ENCODE measurements around the gene RGS17. TPM values are rescaled to one million over a fixed set of nuclear protein-coding genes. Genes with fewer than 3 reads are reported as not detected.

The RGS17 gene
- total RNA-seq, 6 experiments from 2014 or later = not detected

DNA sequence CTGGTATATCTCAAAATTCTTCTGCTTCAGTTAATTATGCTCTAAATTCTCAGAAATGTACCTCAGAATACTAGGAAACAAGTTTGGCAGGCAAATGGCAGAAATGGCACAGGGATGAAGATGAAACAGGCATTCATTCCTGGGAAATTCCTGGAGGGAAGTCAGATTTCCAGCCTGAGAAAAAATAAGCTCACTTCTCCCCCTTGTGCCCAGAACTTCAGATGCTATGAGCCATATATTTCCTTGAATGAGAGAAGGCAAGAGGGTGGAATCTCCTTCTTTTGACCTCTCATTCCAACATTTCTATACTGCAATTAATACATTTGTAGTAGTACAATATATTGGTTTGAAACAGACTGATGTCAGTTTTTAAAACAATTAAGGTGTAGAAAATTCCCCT is 22.8 kb downstream of the RGS17 start:
- intact Hi-C loops (cut with DNase I) = no loop called here
- ATAC-seq (no peak), DNase-seq (no peak)
- no peaks in the 10 kb centered on the region for H3K27me3 ChIP-seq
- TF ChIP-seq, protein P1, sequence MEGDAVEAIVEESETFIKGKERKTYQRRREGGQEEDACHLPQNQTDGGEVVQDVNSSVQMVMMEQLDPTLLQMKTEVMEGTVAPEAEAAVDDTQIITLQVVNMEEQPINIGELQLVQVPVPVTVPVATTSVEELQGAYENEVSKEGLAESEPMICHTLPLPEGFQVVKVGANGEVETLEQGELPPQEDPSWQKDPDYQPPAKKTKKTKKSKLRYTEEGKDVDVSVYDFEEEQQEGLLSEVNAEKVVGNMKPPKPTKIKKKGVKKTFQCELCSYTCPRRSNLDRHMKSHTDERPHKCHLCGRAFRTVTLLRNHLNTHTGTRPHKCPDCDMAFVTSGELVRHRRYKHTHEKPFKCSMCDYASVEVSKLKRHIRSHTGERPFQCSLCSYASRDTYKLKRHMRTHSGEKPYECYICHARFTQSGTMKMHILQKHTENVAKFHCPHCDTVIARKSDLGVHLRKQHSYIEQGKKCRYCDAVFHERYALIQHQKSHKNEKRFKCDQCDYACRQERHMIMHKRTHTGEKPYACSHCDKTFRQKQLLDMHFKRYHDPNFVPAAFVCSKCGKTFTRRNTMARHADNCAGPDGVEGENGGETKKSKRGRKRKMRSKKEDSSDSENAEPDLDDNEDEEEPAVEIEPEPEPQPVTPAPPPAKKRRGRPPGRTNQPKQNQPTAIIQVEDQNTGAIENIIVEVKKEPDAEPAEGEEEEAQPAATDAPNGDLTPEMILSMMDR (IDR thresholded peaks at IDR 0.05) = no peak
- no peak for TF ChIP-seq POLR2A (IDR thresholded peaks at IDR 0.05)
- no peaks in the 10 kb centered on the region for H3K4me1 ChIP-seq
- no peaks in the 10 kb centered on the region for H3K9me3 ChIP-seq
- no peak overlapping the region for H3K4me3 ChIP-seq
- no peaks in the 10 kb centered on the region for H3K36me3 ChIP-seq
- no peak overlapping the region for H3K27ac ChIP-seq

DNA sequence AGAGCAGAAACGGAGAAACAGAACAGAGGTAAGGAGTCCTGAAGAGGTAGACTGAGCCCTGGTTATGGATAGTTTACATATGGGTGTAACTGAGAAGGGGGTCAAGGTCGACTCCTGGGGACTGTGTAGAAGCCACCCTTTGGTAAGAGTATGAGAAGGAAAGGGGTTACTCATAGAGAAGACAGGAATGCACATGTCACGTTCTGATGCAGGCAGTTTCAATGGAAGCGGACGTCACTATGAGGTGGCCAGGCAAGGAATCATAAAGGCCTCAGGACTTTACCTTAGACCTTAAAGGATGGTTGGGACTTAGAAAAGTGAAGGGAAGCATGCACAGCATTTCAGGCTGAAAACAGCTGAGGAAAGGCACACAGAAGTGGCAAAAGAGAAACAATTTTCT is 25.1 kb downstream of the RGS17 start:
- intact Hi-C loops (cut with DNase I) = no loop called here
- no peak for ATAC-seq
- H3K27ac ChIP-seq = no peak overlapping the region
- H3K9me3 ChIP-seq = no peaks in the 10 kb centered on the region
- TF ChIP-seq, protein P1 (IDR thresholded peaks at IDR 0.05) = no peak
- TF ChIP-seq POLR2A (IDR thresholded peaks at IDR 0.05) = no peak
- no peaks in the 10 kb centered on the region for H3K4me1 ChIP-seq
- H3K4me3 ChIP-seq = no peak overlapping the region
- H3K27me3 ChIP-seq = no peaks in the 10 kb centered on the region
- DNase-seq = no peak
- 52% methylated on average over 5 of the region's 5 CpGs for WGBS (ENCODE audit: insufficient coverage, low coverage, low lambda C conversion rate, missing lambda C conversion rate)
- H3K36me3 ChIP-seq = no peaks in the 10 kb centered on the region

DNA sequence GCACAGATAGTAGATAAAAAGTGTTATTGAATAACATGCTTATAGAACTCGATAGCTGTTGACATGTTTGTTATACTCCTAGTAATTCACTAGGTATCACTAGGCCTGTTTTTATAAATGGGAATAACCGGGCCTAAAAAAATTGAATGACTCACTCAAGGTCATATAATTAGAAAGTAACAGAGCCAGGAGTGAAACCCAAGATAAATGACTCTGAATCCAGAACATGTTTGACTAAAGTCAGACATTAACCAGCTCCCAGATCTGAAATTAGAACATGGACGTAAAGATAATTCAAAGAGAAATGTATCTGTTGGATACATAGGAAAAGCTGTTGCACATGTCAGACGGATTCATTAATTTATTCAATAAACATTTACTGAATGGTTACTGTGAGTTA is 26.9 kb downstream of the RGS17 start:
- TF ChIP-seq POLR2A (IDR thresholded peaks at IDR 0.05) = no peak
- TF ChIP-seq, protein P1 (IDR thresholded peaks at IDR 0.05) = no peak
- Histone ChIP-seq H3K4me3 (no peak overlapping the region), H3K27me3 (no peaks in the 10 kb centered on the region), H3K9me3 (no peaks in the 10 kb centered on the region), H3K4me1 (no peaks in the 10 kb centered on the region), H3K36me3 (no peaks in the 10 kb centered on the region), H3K27ac (no peak overlapping the region)
- no peak for ATAC-seq
- intact Hi-C loops (cut with DNase I) = no loop called here
- WGBS (ENCODE audit: insufficient coverage, low coverage, low lambda C conversion rate, missing lambda C conversion rate) = 35% methylated on average over 4 of the region's 4 CpGs
- DNase-seq = no peak

DNA sequence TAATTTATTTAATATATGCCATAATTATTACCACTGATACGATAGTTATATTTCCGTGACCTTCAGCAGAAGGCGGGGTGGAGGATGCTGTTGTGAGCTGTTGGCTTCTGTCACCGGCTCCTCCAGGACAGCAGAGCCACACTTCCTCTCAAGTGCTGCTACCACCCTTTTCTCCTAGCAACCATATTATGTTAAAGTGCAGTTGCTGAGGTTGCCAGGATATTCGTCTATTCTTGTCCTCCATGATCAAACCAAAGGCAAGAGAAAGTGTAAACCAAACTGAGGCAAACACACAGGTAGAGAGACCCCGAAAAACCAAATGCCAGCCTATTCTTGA is 27.8 kb downstream of the RGS17 start:
- no peak overlapping the region for H3K27ac ChIP-seq
- H3K9me3 ChIP-seq = no peaks in the 10 kb centered on the region
- H3K36me3 ChIP-seq = no peaks in the 10 kb centered on the region
- H3K4me1 ChIP-seq = no peaks in the 10 kb centered on the region
- no peak for ATAC-seq
- TF ChIP-seq, protein P1 (IDR thresholded peaks at IDR 0.05) = no peak
- TF ChIP-seq POLR2A (IDR thresholded peaks at IDR 0.05) = no peak
- 52% methylated on average over 6 of the region's 6 CpGs for WGBS (ENCODE audit: insufficient coverage, low coverage, low lambda C conversion rate, missing lambda C conversion rate)
- H3K4me3 ChIP-seq = no peak overlapping the region
- DNase-seq = no peak
- H3K27me3 ChIP-seq = no peaks in the 10 kb centered on the region
- intact Hi-C loops (cut with DNase I) = no loop called here

DNA sequence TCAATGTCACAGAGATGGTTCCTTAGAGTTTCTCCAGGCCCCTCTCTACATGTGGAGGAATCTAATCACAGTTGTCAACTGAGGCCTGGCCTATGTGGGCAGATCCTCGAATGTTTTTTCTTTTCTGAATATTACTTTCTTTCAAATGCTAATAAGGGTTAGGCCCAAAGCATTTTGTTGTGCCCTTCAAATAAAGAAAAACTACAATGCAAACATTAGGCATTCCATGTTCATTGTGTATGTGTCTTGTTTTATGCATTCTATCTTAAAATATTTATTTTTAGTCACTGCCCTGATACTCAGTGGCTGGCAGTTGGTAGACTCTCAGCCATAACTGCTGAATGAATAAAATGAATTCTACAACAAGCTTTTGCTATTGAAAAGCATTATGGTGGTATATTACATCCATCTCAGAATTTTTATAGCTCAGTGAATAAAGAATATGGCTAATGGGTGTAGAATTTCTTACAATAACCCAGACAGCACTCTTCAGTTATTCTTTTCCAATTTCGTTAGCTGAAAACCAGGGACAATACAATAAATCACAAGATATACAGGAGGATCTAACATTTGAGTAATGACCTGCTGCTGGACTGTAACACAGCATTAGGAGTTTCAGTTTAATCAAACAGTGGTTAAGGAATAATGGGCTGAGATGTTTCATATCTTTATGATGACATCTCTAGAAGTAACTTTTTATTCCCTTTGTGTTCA is 28.3 kb downstream of the RGS17 start:
- WGBS (ENCODE audit: insufficient coverage, low coverage, low lambda C conversion rate, missing lambda C conversion rate) = 32% methylated on average over 2 of the region's 2 CpGs
- intact Hi-C loops (cut with DNase I) = no loop called here
- Histone ChIP-seq H3K9me3 (no peaks in the 10 kb centered on the region), H3K4me1 (no peaks in the 10 kb centered on the region), H3K4me3 (no peak overlapping the region), H3K27me3 (no peaks in the 10 kb centered on the region), H3K36me3 (no peaks in the 10 kb centered on the region), H3K27ac (no peak overlapping the region)
- TF ChIP-seq, protein P1 (IDR thresholded peaks at IDR 0.05) = no peak
- ATAC-seq (no peak), DNase-seq (no peak)
